ENCODE measurements around the gene MCF2L.
"Not testable (repeated sequence)": the region's sequence is repeated elsewhere in the genome, so short reads cannot be mapped to it uniquely, and the experiment has no call there.

The MCF2L gene

GRCh38 chr13:113073942-113074341 is 104.9 kb downstream of the MCF2L start:
- FAIRE-seq, result no peak
- TF ChIP-seq POLR2A (IDR thresholded peaks at IDR 0.05; ENCODE audit: low read depth, low read length) (no peak), TAF1 (IDR thresholded peaks at IDR 0.05; ENCODE audit: borderline replicate concordance, low read depth, low read length) (no peak), POLR2AphosphoS5 (IDR thresholded peaks at IDR 0.05; ENCODE audit: low read depth, low read length) (no peak)

DNA sequence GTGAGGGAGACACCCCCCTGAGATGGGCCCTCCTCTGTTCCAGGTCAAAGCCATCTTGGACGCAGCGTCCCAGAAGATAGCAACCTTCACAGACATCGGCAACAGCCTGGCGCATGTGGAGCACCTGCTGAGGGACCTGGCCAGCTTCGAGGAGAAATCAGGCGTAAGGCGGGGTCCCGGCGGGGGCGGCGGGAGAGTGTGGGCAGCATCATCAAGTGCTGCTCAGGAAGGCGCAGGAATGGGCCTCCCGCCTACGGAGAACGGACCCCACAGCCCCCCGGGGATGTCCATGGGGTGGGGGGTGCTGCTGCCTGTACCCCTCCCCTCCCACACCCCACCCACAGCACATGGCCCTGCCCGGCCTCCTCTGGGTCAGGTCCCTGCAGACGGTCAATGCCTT is 105.4 kb downstream of the MCF2L start:
- no peak for FAIRE-seq
- DNase-seq (ENCODE audit: insufficient read length), result no peak
- no peak for TF ChIP-seq TAF1 (IDR thresholded peaks at IDR 0.05; ENCODE audit: borderline replicate concordance, low read depth, low read length)
- no peak for TF ChIP-seq POLR2AphosphoS5 (IDR thresholded peaks at IDR 0.05; ENCODE audit: low read depth, low read length)
- no peak for TF ChIP-seq POLR2A (IDR thresholded peaks at IDR 0.05; ENCODE audit: low read depth, low read length)

More at GRCh38 chr13:113073942-113074341, 104.9 kb downstream of the MCF2L start:
- DNase-seq (ENCODE audit: insufficient read length), result no peak

DNA sequence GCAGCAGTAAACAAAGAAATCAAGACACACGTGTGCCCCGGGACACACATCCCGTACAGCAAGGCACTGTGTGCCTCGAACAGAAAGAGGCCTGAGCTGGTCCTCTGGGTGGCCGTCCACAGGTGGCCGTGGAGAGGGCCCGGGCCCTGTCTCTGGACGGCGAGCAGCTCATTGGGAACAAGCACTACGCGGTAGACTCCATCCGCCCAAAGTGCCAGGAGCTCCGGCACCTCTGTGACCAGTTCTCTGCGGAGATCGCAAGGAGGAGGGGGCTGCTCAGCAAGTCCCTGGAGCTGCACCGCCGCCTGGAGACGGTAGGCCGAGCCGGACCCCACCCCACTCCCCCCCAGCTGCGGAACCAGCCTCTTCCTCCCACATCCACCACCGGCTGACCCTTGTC is 105.9 kb downstream of the MCF2L start:
- FAIRE-seq, result no peak
- DNase-seq (ENCODE audit: insufficient read length), result no peak
- TF ChIP-seq POLR2A (IDR thresholded peaks at IDR 0.05; ENCODE audit: low read depth, low read length), result no peak
- no peak for TF ChIP-seq TAF1 (IDR thresholded peaks at IDR 0.05; ENCODE audit: borderline replicate concordance, low read depth, low read length)
- no peak for TF ChIP-seq POLR2AphosphoS5 (IDR thresholded peaks at IDR 0.05; ENCODE audit: low read depth, low read length)

DNA sequence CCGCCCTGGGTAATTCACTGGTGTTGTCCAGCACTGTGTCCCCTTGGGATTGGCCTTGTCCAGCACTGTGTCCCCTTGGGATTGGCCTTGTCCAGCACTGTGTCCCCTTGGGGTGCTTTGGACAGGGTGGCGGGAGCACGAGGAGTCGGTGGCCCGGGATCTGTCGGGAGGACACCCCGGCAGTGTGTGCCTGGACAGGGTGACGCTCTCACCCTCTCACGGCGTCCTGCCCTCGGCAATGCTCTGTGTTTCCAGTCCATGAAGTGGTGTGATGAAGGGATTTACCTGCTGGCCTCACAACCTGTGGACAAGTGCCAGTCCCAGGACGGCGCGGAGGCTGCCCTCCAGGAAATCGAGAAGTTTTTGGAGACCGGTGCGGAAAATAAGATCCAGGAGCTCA is 106.7 kb downstream of the MCF2L start:
- FAIRE-seq (no peak), DNase-seq (ENCODE audit: insufficient read length) (no peak)
- TF ChIP-seq TAF1 (IDR thresholded peaks at IDR 0.05; ENCODE audit: borderline replicate concordance, low read depth, low read length) (no peak), POLR2AphosphoS5 (IDR thresholded peaks at IDR 0.05; ENCODE audit: low read depth, low read length) (no peak), POLR2A (IDR thresholded peaks at IDR 0.05; ENCODE audit: low read depth, low read length) (no peak)

DNA sequence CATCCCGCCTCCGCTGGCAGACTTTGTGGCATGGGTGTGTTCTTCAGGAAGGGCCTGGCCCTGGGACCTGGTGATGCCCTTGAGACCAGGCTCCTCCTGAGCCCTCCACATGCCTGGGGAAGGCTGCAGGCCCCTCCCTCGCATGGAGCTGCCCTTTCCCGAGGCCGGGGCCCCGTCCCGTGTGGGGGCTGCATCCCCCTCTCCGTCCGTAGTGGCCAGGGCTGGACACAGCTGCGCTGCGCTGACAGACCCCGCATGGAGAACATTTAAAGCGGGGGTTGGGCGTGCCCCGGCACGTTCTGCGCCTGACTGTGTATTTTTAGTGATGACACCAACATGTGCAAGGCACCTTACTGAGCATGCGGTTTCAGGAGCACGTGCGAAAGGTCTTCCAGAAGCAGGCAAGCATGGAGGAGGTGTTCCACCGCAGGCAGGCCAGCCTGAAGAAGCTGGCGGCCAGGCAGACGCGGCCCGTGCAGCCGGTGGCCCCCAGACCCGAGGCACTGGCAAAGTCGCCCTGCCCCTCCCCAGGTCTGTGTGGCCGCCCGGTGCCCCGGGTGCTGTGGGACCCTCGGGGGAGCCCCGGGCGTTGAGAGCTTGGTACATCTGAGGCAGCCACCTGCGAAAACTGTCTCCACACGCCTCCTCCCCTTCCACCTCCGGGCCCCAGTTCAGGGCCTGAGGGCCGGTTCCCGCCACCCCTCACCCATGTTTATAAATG is 107.8 kb downstream of the MCF2L start:
- TF ChIP-seq POLR2AphosphoS5 (IDR thresholded peaks at IDR 0.05; ENCODE audit: low read depth, low read length), result no peak
- TF ChIP-seq POLR2A (IDR thresholded peaks at IDR 0.05; ENCODE audit: low read depth, low read length), result no peak
- no peak for TF ChIP-seq TAF1 (IDR thresholded peaks at IDR 0.05; ENCODE audit: borderline replicate concordance, low read depth, low read length)
- FAIRE-seq (no peak), DNase-seq (ENCODE audit: insufficient read length) (no peak)

DNA sequence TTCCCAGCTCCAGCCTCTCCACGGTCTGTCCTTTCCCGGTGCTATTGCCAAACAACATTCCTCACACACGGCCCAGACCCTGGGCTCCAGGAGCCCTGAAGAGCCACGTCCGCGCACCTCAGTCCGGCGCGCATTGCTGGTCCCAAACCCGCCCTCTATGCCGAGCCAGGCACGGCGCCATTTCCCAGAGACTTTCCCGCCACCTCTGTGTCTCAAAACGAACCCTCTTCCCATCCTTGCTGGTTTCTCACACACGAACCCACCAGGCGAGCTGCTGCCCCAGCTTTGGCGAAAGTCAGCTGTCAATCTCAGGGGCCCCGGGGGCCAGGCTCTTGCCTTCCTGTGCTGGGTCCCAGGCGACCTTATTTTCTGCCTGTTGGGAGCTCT is 108.5 kb downstream of the MCF2L start:
- FAIRE-seq (no peak), DNase-seq (ENCODE audit: insufficient read length) (no peak)
- TF ChIP-seq POLR2A (IDR thresholded peaks at IDR 0.05; ENCODE audit: low read depth, low read length) (no peak), POLR2AphosphoS5 (IDR thresholded peaks at IDR 0.05; ENCODE audit: low read depth, low read length) (no peak), TAF1 (IDR thresholded peaks at IDR 0.05; ENCODE audit: borderline replicate concordance, low read depth, low read length) (no peak)

- no peak for DNase-seq (ENCODE audit: insufficient read length)
- no peak for FAIRE-seq
- TF ChIP-seq POLR2A (IDR thresholded peaks at IDR 0.05; ENCODE audit: low read depth, low read length), result no peak
- no peak for TF ChIP-seq POLR2AphosphoS5 (IDR thresholded peaks at IDR 0.05; ENCODE audit: low read depth, low read length)
- TF ChIP-seq TAF1 (IDR thresholded peaks at IDR 0.05; ENCODE audit: borderline replicate concordance, low read depth, low read length), result no peak
These were observed 109.2 kb downstream of the MCF2L start for GRCh38 chr13:113077953-113078901.

GRCh38 chr13:113078902-113079780 is 110.1 kb downstream of the MCF2L start:
- no peak for FAIRE-seq
- DNase-seq (ENCODE audit: insufficient read length), result no peak
- TF ChIP-seq TAF1 (IDR thresholded peaks at IDR 0.05; ENCODE audit: borderline replicate concordance, low read depth, low read length) (no peak), POLR2A (IDR thresholded peaks at IDR 0.05; ENCODE audit: low read depth, low read length) (no peak), POLR2AphosphoS5 (IDR thresholded peaks at IDR 0.05; ENCODE audit: low read depth, low read length) (no peak)

DNA sequence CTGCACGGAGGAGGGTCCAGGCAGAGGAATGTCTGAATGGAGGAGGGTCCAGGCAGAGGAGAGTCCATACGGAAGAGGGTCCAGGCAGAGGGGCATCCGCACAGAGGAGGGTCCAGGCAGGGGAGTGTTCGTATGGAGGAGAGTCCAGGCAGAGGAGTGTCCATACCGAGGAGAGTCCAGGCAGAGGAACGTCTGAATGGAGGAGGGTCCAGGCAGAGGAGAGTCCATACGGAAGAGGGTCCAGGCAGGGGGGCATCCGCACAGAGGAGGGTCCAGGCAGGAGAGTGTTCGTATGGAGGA is 110.7 kb downstream of the MCF2L start:
- DNase-seq (ENCODE audit: insufficient read length); FAIRE-seq: not testable (repeated sequence)

GRCh38 chr13:113080361-113080831 is 111.4 kb downstream of the MCF2L start:
- no peak for TF ChIP-seq POLR2AphosphoS5 (IDR thresholded peaks at IDR 0.05; ENCODE audit: low read depth, low read length)
- TF ChIP-seq TAF1 (IDR thresholded peaks at IDR 0.05; ENCODE audit: borderline replicate concordance, low read depth, low read length), result no peak
- TF ChIP-seq POLR2A (IDR thresholded peaks at IDR 0.05; ENCODE audit: low read depth, low read length), result no peak
- DNase-seq (ENCODE audit: insufficient read length) (no peak), FAIRE-seq (no peak)

DNA sequence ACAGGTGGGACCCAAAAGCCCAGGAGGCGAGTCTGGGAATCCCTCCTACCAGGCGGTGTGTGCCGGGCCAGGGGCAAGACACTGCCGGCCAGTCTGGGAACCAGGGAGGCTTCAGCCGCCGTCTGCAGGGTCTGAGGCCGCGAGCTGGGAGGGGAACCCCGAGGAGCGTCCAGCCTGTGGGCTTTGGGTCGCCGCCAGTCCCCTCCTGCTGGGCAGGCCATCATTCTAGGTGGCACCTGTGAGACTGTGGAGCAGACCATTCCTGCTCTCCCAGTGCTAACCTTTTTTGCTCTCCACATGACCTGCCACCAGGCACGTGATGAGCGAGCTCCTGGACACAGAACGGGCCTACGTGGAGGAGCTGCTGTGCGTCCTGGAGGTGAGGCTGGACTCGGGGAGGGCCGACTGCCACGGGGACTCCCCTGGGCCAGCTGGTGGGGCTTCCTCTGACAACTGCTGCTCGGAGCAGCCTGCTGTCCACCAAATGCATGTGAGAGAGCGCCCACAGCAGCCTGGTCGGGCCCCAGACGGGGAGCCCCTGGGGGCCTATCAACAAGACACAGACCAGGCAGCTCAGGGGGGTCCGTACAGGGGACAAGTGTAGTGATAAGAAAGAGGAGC is 112.0 kb downstream of the MCF2L start:
- no peak for FAIRE-seq
- DNase-seq (ENCODE audit: insufficient read length), result no peak
- TF ChIP-seq TAF1 (IDR thresholded peaks at IDR 0.05; ENCODE audit: borderline replicate concordance, low read depth, low read length) (no peak), POLR2A (IDR thresholded peaks at IDR 0.05; ENCODE audit: low read depth, low read length) (no peak), POLR2AphosphoS5 (IDR thresholded peaks at IDR 0.05; ENCODE audit: low read depth, low read length) (no peak)
